Sigmoid colon (tissue), 7 donors: ENCODE data around the gene GLYR1. TPM values are rescaled to one million over a fixed set of nuclear protein-coding genes. Genes with fewer than 3 reads are reported as not detected.

Experiments used
- DNase-seq: peaks from one replicate; pipeline ENCODE4 v3.0.0-alpha.2; 2019
- H3K27ac ChIP-seq, 4 donors: fragments of 200-600 bp; sonication (generic); one replicate each; pipeline ENCODE4 v1.5.1; 2016 to 2019; ENCODE audit warnings: mild to moderate bottlenecking in 1 of 4
- H3K27me3 ChIP-seq, 3 donors: fragments of 200-600 bp; sonication (generic); one replicate each; pipeline ENCODE4 v1.5.1; 2019; ENCODE audit warnings: mild to moderate bottlenecking in 1 of 3
- H3K36me3 ChIP-seq, 4 donors: fragments of 200-600 bp; sonication (generic); one replicate each; pipeline ENCODE4 v1.5.1; 2016 to 2019
- H3K4me1 ChIP-seq, 4 donors: fragments of 200-600 bp; sonication (generic); one replicate each; pipeline ENCODE4 v1.5.1; 2017 to 2019
- H3K4me3 ChIP-seq, 4 donors: fragments of 200-600 bp; sonication (generic); one replicate each; pipeline ENCODE4 v1.5.1; 2017 to 2019; ENCODE audit warnings: mild to moderate bottlenecking in 2 of 4, moderate library complexity in 1 of 4
- H3K9me3 ChIP-seq, 4 donors: fragments of 200-600 bp in 3 of 4; sonication (generic) in 3 of 4; one replicate each; pipeline versions ENCODE4 v1.5.1 to v1.6.1; 2013 to 2019
- EP300 ChIP-seq, 4 donors: sonication (generic); formaldehyde crosslinking; IDR thresholded peaks; one replicate each; pipeline ENCODE4 v1.6.1; 2017; ENCODE audit warnings: antibody characterized with exemption in 4 of 4
- POLR2A ChIP-seq, 2 donors: fragments of 450-650 bp; IDR thresholded peaks; one replicate each; pipeline ENCODE4 v1.6.1; 2016; ENCODE audit warnings: antibody characterized with exemption in 2 of 2, mild to moderate bottlenecking in 2 of 2, moderate library complexity in 2 of 2
- POLR2AphosphoS5 ChIP-seq, 4 donors: sonication (generic); formaldehyde crosslinking; IDR thresholded peaks; one replicate each; pipeline ENCODE4 v1.6.1; 2017; ENCODE audit warnings: antibody characterized with exemption in 4 of 4
- WGBS, 2 donors: extraction: QIAGEN DNeasy Blood & Tissue Kit; methylation state at CpG; one replicate each; pipeline ENCODE4 v1.1.7; 2013; 5-methylcytosine and 5-hydroxymethylcytosine counted together
- intact Hi-C: fragments of 100-400 bp; cut with DNase I; formaldehyde crosslinking; loops from one replicate; pipeline ENCODE4 v1.15.1; 2023
- polyA plus RNA-seq, 3 donors: library from polyadenylated mRNA; stranded (reverse); fragments of 200-250 nt; gene quantifications; one replicate each; pipeline ENCODE4 v1.2.3, GENCODE V29; 2013
- total RNA-seq, 4 donors: library from RNA; depleted of rRNA; stranded (reverse); fragments of >200 nt; gene quantifications; one replicate each; pipeline ENCODE4 v1.1.0, GENCODE V29; 2016
- TF ChIP-seq, protein P1 (sequence below), 4 experiments: fragments of 450-650 bp in 3 of 4; fragments of 200-600 bp in 1 of 4; IDR thresholded peaks; one replicate each; pipeline ENCODE4 v1.5.1; 2016 to 2019; ENCODE audit warnings: antibody characterized with exemption in 4 of 4, mild to moderate bottlenecking in 3 of 4, moderate library complexity in 2 of 4
- donor health status: healthy with polysubstance abuse.
- donor health status: Bipolar disorder and iron deficiency.
- donor health status: healthy.

Gene GLYR1
- total and polyA plus RNA-seq, 7 donors, result 48.0 to 70.5 (median 59.9) TPM

DNA sequence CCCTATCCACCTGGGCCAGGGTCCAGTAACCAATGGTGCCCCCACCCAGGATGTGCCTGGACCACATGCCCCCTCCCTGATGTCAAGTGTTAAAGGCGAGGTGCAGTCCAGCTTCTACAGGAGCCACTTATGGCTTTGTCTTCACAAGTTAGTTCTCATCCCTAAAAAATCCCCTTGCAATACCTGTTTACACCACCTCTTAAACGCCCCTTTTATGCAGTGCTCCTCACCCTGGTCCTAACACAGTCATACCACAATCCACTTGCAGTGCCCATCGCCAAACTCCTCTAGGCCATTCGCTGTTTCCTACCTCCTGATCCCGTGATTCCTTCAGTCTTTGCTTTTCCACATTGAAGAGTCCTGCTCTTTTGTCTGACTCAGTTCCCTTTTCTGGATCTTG lies 7.1 kb downstream of the GLYR1 start:
- Histone ChIP-seq H3K4me3 (no peak overlapping the region), H3K4me1 (peaks cover 0 to 3% (median 0%) of the 10 kb centered on the region in 4 donors), H3K9me3 (no peaks in the 10 kb centered on the region), H3K27me3 (no peaks in the 10 kb centered on the region), H3K36me3 (peaks cover 13 to 97% (median 51%) of the 10 kb centered on the region in 4 donors), H3K27ac (no peak overlapping the region)
- intact Hi-C loops, result no loop called here
- 86 to 93% methylated on average over 5 of the region's 5 CpGs for WGBS, 2 donors
- TF ChIP-seq, protein P1, sequence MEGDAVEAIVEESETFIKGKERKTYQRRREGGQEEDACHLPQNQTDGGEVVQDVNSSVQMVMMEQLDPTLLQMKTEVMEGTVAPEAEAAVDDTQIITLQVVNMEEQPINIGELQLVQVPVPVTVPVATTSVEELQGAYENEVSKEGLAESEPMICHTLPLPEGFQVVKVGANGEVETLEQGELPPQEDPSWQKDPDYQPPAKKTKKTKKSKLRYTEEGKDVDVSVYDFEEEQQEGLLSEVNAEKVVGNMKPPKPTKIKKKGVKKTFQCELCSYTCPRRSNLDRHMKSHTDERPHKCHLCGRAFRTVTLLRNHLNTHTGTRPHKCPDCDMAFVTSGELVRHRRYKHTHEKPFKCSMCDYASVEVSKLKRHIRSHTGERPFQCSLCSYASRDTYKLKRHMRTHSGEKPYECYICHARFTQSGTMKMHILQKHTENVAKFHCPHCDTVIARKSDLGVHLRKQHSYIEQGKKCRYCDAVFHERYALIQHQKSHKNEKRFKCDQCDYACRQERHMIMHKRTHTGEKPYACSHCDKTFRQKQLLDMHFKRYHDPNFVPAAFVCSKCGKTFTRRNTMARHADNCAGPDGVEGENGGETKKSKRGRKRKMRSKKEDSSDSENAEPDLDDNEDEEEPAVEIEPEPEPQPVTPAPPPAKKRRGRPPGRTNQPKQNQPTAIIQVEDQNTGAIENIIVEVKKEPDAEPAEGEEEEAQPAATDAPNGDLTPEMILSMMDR (IDR thresholded peaks at IDR 0.05), result no peak
- TF ChIP-seq EP300 (IDR thresholded peaks at IDR 0.05), result no peak
- TF ChIP-seq POLR2A (IDR thresholded peaks at IDR 0.05), result no peak
- TF ChIP-seq POLR2AphosphoS5 (IDR thresholded peaks at IDR 0.05), result no peak
- no peak for DNase-seq

GRCh38 chr16:4837733-4838501 lies 9.2 kb downstream of the GLYR1 start:
- no peak for TF ChIP-seq POLR2A (IDR thresholded peaks at IDR 0.05)
- TF ChIP-seq POLR2AphosphoS5 (IDR thresholded peaks at IDR 0.05), result no peak
- TF ChIP-seq, protein P1 (IDR thresholded peaks at IDR 0.05), result no peak
- no peak for TF ChIP-seq EP300 (IDR thresholded peaks at IDR 0.05)
- peaks cover 13 to 93% (median 39%) of the 10 kb centered on the region in 4 donors for H3K36me3 ChIP-seq
- intact Hi-C loops, result no loop called here
- H3K4me1 ChIP-seq, result no peaks in the 10 kb centered on the region
- H3K27ac ChIP-seq, result no peak overlapping the region
- no peaks in the 10 kb centered on the region for H3K9me3 ChIP-seq
- no peak overlapping the region for H3K4me3 ChIP-seq
- no peaks in the 10 kb centered on the region for H3K27me3 ChIP-seq
- no peak for DNase-seq
- 88 to 91% methylated on average over 13 of the region's 13 CpGs for WGBS, 2 donors

- no peaks in the 10 kb centered on the region for H3K4me1 ChIP-seq
- 88 to 91% methylated on average over 2 of the region's 2 CpGs for WGBS, 2 donors
- no peak overlapping the region for H3K4me3 ChIP-seq
- no peaks in the 10 kb centered on the region for H3K9me3 ChIP-seq
- no peak for DNase-seq
- intact Hi-C loops, result no loop called here
- no peak overlapping the region for H3K27ac ChIP-seq
- TF ChIP-seq EP300 (IDR thresholded peaks at IDR 0.05), result no peak
- TF ChIP-seq, protein P1 (IDR thresholded peaks at IDR 0.05), result no peak
- no peak for TF ChIP-seq POLR2AphosphoS5 (IDR thresholded peaks at IDR 0.05)
- TF ChIP-seq POLR2A (IDR thresholded peaks at IDR 0.05), result no peak
- H3K27me3 ChIP-seq, result no peaks in the 10 kb centered on the region
- H3K36me3 ChIP-seq, result peaks cover 22 to 93% (median 39%) of the 10 kb centered on the region in 4 donors
Observed at GRCh38 chr16:4836727-4837126, 10.4 kb downstream of the GLYR1 start.

GRCh38 chr16:4833584-4833983 lies 13.5 kb downstream of the GLYR1 start:
- no peaks in the 10 kb centered on the region for H3K4me1 ChIP-seq
- H3K36me3 ChIP-seq, result peaks cover 34 to 93% (median 49%) of the 10 kb centered on the region in 4 donors
- TF ChIP-seq POLR2A (IDR thresholded peaks at IDR 0.05) (no peak), POLR2AphosphoS5 (IDR thresholded peaks at IDR 0.05) (no peak), EP300 (IDR thresholded peaks at IDR 0.05) (no peak)
- TF ChIP-seq, protein P1 (IDR thresholded peaks at IDR 0.05), result no peak
- H3K9me3 ChIP-seq, result no peaks in the 10 kb centered on the region
- 42 to 73% methylated on average over 1 of the region's 1 CpG for WGBS, 2 donors
- H3K27ac ChIP-seq, result no peak overlapping the region
- intact Hi-C loops, result no loop called here
- no peaks in the 10 kb centered on the region for H3K27me3 ChIP-seq
- no peak for DNase-seq
- H3K4me3 ChIP-seq, result no peak overlapping the region
